CD4-positive, alpha-beta T cell treated with Interleukin-17A for 1 hour (primary cell): ENCODE data around the gene MAF.

Source experiments
- DNase-seq: peaks from one replicate; pipeline ENCODE4 v3.0.0-alpha.2; 2020

Gene MAF

GRCh38 chr16:79587296-79587695 lies 13.2 kb downstream of the MAF start:
- DNase-seq = no peak

GRCh38 chr16:79582789-79583188 lies 17.7 kb downstream of the MAF start:
- DNase-seq = no peak

GRCh38 chr16:79580453-79581191 lies 19.9 kb downstream of the MAF start:
- DNase-seq = no peak

DNA sequence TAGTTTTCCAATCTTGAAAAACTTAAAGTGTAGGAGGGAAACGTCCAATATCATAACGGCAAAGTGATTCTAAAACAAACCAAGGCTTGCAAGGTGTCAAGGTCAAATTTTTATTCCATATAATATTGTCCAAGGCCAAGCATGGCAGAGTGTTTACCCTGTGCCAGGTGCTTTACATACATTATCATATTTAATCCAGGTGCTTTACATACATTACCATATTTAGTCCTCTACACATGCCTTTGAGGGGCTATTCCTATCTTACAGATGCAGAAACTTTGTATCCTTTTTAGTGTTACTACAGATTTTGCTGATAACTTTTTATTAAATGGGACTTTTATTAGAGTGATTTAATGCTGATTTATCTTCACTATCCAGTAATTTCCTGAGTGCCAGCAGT lies 23.9 kb downstream of the MAF start:
- no peak for DNase-seq

GRCh38 chr16:79573884-79574283 lies 26.7 kb downstream of the MAF start:
- no peak for DNase-seq

- no peak for DNase-seq
Measured at GRCh38 chr16:79573071-79573470, 27.5 kb downstream of the MAF start.

DNA sequence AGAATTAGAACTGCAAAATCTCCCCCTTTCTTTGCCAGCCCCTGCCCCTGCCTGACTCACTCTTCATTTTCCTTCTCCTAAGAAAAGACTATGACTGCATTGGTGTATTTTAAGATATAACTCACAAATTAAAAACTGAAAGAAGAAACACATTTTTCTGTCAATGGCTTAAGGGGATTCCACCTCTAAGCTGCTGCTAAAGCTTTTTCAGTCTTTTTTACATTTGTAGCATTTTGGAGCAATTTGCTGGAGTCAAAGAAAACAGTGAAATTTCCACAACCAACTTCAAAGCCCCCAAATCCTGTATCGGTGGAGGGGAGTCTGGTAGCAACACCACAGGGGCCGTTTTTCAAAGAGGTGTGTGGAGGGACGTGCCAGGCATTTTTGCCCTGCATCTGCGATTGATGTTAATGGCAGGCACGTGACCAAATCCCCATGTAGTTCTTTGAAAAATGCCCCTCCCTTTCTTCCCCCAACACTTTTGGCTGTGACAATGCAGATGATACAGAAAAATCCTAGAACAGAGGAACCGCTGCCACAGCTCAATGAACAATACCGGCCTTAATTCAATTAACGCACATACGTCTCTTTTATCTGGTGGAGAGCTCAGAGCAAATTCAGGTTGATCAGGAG lies 28.5 kb downstream of the MAF start:
- DNase-seq = no peak

DNA sequence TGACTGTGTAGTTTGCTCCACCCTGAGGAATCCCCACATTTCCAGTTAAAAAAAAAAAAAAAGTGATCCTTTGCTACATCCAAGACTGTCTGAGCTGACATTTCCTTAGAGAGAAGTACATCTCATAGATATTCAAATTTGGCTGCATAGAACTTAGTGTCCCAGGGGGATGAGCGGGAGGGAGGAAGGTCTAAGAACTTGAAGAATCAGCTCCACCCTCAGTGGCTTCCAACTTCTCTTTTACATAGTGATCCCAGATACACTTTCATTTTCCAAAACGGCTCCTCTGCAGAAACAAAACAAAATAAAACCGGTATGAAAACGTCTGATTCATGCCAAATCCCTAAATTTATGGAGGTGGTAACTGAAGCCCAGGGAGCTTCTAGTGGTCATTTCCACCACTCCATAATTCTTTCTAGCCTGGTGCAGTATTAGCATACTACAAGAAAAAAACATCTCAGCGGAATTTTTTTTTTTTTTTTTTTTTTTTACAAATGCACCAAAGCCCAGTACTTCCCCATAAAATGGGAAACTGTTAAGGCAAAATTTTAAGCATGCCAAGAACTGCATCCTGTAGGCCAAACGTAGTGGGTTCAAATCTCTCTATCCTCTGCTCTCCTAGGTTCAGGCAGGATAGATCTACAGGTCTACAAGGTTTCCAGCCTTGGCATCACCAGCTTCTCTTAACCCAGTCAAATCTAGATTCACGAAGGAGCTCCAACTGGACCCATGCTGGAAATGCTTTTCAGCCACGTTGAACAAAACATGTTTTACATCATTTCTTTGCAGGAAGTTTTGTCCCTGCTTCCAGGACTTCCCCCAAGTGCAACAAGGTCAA lies 29.3 kb downstream of the MAF start:
- no peak for DNase-seq

DNA sequence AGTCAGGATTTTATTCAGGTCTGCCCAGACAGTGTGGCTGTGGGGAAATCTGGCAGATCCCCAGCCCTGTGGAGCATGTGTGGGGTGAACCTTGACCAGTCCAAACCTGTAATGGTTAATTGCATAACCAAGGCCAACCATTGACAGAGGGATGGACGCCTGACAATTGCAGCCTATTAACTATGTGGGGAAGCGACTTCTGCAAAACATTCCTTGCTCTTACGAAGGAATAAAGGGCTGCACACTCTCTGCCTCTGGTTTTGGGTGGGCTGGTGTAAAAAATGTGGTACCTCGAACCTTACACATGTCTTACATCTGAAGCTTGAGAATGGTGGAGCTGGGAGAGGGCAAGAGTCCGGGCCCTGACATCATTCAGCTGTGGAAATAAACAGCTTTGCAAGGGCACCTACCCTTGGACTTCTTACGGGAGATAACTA lies 35.8 kb downstream of the MAF start:
- no peak for DNase-seq

DNA sequence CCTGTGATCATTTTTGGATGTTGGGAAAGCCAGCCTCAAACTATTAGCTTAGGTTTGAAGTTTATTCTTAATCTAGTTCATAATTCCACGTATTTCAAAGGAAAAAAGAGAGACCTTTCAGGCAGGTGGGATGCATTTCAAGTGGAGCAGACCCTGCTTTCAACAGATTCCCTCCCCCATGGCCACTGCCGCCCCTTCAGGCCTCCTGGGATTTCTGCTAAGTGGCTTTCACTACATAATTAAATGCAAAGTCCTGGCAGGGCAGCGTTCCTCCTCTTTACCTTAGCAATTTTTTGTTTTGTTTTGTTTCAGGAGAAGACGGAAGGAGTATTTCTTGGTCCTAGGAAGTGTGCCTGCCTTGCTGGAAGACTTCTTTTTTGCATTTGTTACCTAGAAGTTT lies 36.6 kb downstream of the MAF start:
- DNase-seq = no peak

GRCh38 chr16:79562166-79562823 lies 38.2 kb downstream of the MAF start:
- DNase-seq = no peak

- DNase-seq = no peak
Measured at GRCh38 chr16:79561729-79562128, 38.8 kb downstream of the MAF start.

- no peak for DNase-seq
Measured at GRCh38 chr16:79560923-79561322, 39.6 kb downstream of the MAF start.

GRCh38 chr16:79560318-79560717 lies 40.2 kb downstream of the MAF start:
- no peak for DNase-seq

DNA sequence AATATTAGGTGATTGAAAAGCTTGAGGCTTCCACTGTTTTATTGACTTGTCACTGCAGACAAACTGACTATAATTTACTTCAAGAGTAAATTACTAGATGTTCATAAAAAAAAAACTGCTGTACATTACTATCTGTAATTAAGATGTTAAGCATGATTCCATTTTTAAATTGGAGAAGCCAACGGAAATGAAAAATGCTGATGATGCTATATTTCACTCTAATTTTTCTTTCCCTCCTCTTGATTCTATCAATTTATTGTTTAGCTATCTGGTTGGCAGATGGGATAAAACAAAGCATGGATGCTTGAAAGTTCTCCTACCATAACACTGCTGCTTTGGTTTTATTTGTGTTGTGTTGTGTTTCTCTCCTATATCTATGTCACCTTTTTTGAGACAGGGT lies 41.0 kb downstream of the MAF start:
- no peak for DNase-seq

DNA sequence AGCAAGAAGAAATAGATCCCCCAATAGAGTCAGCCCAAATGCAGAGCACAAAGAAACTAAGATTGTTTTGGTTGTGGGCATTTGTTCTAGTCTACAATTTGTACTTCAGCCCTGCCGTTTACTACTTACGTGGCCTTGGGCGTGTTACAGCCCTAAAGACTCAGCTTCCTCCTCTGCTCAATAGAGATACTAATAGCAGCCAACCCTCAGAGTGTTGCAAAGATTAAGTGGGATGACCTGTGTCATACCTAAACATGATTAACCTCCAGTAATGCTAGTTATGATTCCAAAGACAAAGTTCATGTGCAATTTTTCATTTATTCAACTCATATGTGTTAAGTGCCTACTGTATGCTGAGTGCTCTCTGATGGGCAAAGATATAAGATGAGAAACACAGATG lies 43.1 kb downstream of the MAF start:
- no peak for DNase-seq

GRCh38 chr16:79554912-79555311 lies 45.6 kb downstream of the MAF start:
- DNase-seq = no peak

DNA sequence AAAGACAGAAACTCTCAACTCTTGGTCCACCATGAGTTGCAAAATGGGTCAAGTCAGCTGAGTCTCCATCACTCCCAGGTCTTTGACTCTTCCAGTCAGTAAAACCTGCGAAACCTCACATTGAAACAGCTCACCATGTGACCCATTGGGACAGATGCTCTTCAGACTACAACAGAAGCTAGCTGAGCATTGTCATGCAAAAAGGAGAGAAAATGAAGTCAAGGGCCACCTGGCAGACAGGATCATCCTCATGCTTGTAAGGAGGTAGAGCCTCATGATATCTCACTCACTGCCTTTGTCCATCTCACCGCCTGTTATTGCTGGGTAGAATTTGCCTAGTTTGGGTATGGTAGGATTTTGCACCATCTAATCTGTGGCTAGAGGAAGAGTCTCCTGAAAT lies 50.2 kb downstream of the MAF start:
- DNase-seq = no peak

- DNase-seq = no peak
Measured at GRCh38 chr16:79547085-79547484, 53.5 kb downstream of the MAF start.
